Kidney epithelial cell (primary cell): Measurements from ENCODE around the gene P2RY6. TPM values are rescaled to one million over a fixed set of nuclear protein-coding genes. Genes with fewer than 3 reads are reported as not detected.

Source experiments
- DNase-seq: peaks from one replicate; pipeline ENCODE4 v3.0.0-alpha.2; 2010; ENCODE audit warnings: low read depth
- H3K27me3 ChIP-seq: 2 replicates; pipeline ENCODE4 v1.6.0; 2011; ENCODE audit warnings: low read length; ENCODE audit not compliant: control insufficient read depth, insufficient read depth
- H3K36me3 ChIP-seq: 2 replicates; pipeline ENCODE4 v1.5.1; 2011; ENCODE audit warnings: low read length; ENCODE audit not compliant: control insufficient read depth, insufficient read depth
- H3K4me3 ChIP-seq: 2 replicates; pipeline ENCODE4 v1.5.1; 2011; ENCODE audit warnings: low read depth, mild to moderate bottlenecking, control low read depth, low read length
- total RNA-seq: library from RNA; depleted of rRNA; stranded (reverse); fragments of >200 nt; gene quantifications from 2 replicates; pipeline ENCODE4 v1.2.3, GENCODE V29; 2015
- TF ChIP-seq, protein P1 (sequence below): IDR thresholded peaks from 2 replicates; pipeline ENCODE4 v1.5.1; 2011; ENCODE audit warnings: mild to moderate bottlenecking, moderate library complexity, low read length, control low read depth, inconsistent platforms; ENCODE audit not compliant: insufficient read depth, poor library complexity, severe bottlenecking

The P2RY6 gene
- total RNA-seq, 1 donor from 2014 or later = 6.1 TPM

DNA sequence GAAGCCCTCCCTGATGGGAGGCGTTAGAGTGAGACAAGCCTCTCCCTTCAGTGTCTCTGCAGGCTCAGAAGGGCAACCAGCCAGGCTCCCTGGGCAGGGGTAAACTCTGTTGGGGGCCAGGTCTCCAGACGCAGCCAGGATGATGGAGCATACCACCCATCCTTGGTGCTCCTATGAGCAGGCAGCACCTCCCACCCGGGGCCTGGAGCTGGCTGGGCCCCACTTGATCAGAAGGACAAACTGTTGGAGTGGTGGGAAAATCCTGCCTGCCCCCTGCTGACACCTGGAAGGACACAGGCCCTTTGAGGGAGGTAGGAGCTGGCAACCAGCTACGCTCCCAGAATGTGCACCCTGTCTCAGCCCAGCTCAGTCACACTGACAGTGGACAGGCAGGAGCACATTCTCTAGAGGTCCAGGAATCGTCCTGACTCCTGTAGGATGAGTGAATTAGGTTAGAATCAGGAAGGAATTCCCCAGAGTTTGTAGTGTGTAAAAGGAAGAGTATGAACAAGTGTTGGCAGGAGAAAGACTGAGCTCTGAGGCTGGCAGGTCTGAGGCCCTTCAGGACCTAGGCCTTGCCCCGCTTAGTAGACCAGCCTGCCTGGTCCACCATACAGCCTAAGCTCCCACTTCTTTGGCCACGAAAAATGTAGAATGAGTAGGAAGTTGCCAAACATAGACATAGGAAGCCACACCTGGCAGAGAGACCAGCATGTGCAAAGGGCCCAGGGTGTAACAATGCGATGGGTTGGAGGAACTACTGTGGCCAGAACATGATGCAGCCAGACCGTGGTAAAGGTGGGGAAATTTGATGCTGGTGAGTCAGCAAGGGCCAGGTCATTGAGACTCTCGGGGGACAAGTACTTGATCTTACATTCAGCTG is 55.0 kb downstream of the P2RY6 start:
- Histone ChIP-seq H3K27me3 (no peaks in the 10 kb centered on the region), H3K4me3 (no peak overlapping the region), H3K36me3 (no peaks in the 10 kb centered on the region)
- no peak for DNase-seq
- TF ChIP-seq, protein P1, sequence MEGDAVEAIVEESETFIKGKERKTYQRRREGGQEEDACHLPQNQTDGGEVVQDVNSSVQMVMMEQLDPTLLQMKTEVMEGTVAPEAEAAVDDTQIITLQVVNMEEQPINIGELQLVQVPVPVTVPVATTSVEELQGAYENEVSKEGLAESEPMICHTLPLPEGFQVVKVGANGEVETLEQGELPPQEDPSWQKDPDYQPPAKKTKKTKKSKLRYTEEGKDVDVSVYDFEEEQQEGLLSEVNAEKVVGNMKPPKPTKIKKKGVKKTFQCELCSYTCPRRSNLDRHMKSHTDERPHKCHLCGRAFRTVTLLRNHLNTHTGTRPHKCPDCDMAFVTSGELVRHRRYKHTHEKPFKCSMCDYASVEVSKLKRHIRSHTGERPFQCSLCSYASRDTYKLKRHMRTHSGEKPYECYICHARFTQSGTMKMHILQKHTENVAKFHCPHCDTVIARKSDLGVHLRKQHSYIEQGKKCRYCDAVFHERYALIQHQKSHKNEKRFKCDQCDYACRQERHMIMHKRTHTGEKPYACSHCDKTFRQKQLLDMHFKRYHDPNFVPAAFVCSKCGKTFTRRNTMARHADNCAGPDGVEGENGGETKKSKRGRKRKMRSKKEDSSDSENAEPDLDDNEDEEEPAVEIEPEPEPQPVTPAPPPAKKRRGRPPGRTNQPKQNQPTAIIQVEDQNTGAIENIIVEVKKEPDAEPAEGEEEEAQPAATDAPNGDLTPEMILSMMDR = no peak

DNA sequence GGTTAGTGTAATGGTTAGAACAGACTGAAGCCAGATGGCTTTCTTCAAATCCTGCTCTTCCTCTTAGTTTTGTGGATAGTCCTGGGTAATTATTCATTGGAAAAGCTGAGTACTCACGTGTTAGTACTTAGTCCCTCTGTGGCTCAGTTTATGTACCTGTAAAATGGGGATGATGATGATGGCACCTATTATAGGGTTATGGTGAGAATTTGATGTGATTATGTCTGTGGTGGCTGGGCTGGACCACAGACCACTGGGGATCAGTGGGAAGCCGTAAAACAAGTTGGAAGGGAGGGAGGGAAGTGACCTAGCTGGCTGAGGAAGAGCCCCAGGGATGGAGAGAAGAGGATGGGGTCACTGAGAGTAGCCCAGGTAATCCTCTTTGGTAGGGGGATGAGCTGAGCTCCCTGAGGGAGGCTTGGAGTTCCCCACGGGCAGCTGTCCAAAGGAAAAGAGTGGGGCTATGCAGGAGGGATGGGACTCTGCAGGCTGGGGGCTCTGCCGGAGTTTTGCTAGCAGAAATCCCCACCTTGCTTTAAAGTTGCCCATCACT is 55.8 kb downstream of the P2RY6 start:
- Histone ChIP-seq H3K27me3 (no peaks in the 10 kb centered on the region), H3K36me3 (no peaks in the 10 kb centered on the region), H3K4me3 (no peak overlapping the region)
- no peak for DNase-seq
- TF ChIP-seq, protein P1 = no peak

DNA sequence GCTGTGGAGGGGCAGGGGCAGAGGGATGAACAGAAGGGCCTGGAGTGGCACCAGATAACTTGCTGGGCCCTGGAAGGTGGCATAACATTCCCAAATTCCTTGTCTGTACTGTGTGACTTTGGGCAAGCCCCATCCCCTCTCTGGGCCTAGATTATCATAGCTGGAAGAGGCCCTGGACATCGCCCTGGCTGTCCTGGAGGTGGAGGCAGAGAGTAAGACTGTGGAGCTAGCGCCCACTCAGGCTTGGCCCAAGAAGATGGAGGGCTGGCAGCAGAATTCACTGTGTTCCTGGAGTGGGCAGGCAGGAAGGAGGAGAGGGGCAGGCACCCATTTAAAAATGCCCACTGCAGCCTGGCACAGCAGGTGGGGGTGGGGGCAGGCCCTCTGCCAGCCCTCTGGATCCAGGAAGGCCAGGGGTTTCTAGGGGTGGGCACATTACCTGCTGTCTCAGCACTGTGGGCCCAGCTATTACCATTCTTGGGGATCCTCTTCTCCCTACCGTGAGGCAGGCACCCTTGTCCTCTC is 58.5 kb downstream of the P2RY6 start:
- H3K4me3 ChIP-seq = no peak overlapping the region
- no peaks in the 10 kb centered on the region for H3K36me3 ChIP-seq
- no peak for DNase-seq
- TF ChIP-seq, protein P1 = peak; percentile 64
- no peaks in the 10 kb centered on the region for H3K27me3 ChIP-seq

DNA sequence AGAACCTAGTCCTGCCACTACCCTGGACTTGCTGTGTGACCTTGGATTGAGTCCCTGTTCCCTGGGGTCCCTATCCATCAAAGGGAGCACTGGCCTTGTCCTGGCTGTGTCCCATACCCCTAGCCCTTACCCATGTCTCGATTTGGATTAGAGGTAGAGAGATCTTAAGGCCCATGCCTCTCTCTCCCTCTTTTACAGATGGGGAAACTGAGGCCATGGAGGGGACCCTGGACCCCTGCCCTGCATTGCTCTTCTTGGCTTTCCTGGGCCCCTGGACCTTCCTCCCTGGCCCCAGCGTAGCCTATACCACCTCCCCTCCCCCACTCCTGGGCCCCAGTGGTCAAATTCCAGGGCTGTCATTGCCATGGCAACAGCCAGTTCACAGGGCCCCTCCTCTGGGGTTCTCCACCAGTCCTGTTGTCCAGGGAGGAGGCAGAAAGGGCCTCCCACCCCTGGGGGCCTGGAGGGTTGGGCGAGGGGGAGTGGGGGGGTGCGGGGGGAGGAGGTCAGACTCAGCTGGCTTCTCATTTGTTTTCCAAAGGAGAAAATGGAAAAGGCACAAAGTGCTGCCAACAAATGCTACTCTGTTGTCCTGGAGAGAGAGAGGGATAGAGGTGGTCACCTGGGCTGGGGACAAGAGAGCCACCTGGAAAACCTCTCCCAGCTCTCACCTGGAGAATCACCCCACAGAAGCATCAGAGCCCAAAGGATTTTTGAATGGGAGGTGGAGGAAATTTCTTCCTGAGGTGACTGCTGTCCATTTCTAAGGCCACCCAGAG is 59.2 kb downstream of the P2RY6 start:
- Histone ChIP-seq H3K4me3 (no peak overlapping the region), H3K27me3 (no peaks in the 10 kb centered on the region), H3K36me3 (no peaks in the 10 kb centered on the region)
- DNase-seq = no peak
- TF ChIP-seq, protein P1 = no peak

DNA sequence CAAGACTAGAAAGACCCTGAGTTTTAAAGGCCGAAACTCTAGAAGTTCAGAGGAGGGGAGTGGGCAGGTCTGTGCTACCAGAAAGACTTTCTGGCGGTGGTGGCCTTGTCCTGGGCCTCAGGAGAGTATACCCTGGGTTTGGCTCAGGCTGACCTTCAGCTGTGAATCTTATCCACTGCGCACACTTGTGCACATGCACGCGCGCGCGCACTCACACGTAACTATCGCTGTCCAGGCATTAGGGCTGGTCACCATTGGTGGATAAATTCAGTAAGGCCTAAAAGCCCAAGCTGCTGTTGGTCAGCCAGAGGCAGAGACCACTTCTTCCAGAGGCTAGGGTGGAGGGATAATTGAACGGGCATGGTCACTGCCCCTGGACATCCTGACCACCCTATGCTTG is 61.0 kb downstream of the P2RY6 start:
- H3K4me3 ChIP-seq = no peak overlapping the region
- H3K27me3 ChIP-seq = no peaks in the 10 kb centered on the region
- no peaks in the 10 kb centered on the region for H3K36me3 ChIP-seq
- DNase-seq = no peak
- TF ChIP-seq, protein P1 = no peak
